ENCODE measurements around the gene ACAD9.

DNA sequence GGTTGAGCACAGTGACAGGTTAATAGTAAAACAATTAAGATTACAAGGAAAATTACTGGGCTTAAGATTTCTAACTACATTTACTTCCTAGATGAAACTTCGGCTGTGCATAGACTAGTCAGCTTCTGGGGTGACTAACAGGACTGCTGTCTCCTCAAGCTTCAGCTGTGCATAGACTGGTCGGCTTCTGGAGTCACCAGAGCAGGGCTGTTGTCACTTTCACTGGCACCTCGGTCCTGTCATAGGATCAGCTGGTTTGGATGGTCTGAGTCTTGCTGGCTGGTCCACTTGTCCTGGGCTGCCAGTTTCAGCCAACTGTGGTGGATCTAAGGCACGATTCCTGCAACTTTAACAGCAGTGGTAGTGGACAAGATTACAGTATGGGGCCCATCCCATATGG, 23.9 kb upstream of the ACAD9 start:
- no peak for TF ChIP-seq ZNF670 (CRISPR knock-in tag; IDR thresholded peaks at IDR 0.05; ENCODE audit: borderline replicate concordance)
- TF ChIP-seq RAD51 (IDR thresholded peaks at IDR 0.05; ENCODE audit: borderline replicate concordance): no peak
- TF ChIP-seq NFE2L2 (IDR thresholded peaks at IDR 0.05; ENCODE audit: low read length): no peak
- TF ChIP-seq, protein P1, sequence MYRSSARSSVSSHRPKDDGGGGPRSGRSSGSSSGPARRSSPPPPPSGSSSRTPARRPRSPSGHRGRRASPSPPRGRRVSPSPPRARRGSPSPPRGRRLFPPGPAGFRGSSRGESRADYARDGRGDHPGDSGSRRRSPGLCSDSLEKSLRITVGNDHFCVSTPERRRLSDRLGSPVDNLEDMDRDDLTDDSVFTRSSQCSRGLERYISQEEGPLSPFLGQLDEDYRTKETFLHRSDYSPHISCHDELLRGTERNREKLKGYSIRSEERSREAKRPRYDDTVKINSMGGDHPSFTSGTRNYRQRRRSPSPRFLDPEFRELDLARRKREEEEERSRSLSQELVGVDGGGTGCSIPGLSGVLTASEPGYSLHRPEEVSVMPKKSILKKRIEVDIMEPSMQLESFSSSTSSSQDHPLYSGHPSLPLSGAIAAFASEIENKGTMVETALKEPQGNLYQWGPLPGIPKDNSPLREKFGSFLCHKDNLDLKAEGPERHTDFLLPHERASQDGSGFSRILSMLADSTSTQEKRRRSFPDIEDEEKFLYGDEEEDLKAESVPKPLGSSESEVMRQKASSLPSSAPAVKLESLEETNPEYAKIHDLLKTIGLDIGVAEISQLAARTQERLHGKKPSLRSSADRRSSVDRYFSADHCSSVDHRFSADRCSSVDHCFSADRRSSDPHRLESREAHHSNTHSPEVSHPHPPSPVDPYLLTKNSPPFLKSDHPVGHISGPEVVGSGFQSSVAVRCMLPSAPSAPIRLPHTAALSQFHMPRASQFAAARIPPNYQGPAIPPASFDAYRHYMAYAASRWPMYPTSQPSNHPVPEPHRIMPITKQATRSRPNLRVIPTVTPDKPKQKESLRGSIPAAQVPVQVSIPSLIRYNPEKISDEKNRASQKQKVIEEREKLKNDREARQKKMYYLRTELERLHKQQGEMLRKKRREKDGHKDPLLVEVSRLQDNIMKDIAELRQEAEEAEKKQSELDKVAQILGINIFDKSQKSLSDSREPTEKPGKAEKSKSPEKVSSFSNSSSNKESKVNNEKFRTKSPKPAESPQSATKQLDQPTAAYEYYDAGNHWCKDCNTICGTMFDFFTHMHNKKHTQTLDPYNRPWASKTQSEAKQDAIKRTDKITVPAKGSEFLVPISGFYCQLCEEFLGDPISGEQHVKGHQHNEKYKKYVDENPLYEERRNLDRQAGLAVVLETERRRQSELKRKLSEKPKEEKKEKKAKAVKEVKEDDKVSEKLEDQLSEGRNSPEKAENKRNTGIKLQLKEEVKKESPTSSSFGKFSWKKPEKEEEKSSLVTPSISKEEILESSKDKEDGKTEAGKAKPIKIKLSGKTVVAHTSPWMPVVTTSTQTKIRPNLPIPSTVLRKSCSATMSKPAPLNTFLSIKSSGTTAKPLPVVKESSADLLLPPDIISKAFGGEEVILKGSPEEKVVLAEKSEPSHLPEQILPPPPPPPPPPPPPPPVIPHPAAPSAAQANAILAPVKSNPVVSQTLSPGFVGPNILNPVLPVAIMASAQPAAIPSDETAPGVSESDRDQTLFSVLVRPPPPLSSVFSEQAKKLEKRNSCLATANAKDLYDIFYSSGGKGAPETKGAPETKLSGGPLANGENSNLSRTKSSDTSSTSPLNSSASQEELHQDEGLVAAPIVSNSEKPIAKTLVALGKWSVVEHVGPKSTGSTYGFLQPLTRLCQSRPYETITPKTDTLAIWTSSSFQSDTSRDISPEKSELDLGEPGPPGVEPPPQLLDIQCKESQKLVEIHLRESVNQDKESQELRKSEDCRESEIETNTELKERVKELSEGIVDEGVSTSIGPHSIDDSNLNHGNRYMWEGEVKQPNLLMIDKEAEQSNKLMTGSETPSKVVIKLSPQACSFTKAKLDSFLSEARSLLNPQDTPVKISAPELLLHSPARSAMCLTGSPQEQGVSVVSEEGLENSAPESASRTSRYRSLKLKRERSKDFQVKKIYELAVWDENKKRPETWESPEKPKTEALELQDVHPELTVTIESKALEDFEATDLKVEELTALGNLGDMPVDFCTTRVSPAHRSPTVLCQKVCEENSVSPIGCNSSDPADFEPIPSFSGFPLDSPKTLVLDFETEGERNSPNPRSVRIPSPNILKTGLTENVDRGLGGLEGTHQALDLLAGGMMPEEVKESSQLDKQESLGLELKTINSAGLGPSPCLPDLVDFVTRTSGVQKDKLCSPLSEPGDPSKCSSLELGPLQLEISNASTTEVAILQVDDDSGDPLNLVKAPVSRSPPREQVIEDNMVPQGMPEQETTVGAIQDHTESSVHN (CRISPR knock-in tag; IDR thresholded peaks at IDR 0.05): no peak
- TF ChIP-seq, protein P2, sequence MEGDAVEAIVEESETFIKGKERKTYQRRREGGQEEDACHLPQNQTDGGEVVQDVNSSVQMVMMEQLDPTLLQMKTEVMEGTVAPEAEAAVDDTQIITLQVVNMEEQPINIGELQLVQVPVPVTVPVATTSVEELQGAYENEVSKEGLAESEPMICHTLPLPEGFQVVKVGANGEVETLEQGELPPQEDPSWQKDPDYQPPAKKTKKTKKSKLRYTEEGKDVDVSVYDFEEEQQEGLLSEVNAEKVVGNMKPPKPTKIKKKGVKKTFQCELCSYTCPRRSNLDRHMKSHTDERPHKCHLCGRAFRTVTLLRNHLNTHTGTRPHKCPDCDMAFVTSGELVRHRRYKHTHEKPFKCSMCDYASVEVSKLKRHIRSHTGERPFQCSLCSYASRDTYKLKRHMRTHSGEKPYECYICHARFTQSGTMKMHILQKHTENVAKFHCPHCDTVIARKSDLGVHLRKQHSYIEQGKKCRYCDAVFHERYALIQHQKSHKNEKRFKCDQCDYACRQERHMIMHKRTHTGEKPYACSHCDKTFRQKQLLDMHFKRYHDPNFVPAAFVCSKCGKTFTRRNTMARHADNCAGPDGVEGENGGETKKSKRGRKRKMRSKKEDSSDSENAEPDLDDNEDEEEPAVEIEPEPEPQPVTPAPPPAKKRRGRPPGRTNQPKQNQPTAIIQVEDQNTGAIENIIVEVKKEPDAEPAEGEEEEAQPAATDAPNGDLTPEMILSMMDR (CRISPR knock-in tag; IDR thresholded peaks at IDR 0.05): no peak
- TF ChIP-seq ZFX (CRISPR knock-in tag; IDR thresholded peaks at IDR 0.05; ENCODE audit: low read depth): no peak

Measured in HepG2 (cell line).